Stimulated activated CD4-positive, alpha-beta T cell treated with anti-CD3 and anti-CD28 coated beads, Interleukin-15, amount 100 ng/mL, for 48 hours (primary cell): ENCODE measurements around the gene RBMX.
A peak's percentile ranks its signal among the peaks of the same experiment; 100 is the strongest.
"Not testable (repeated sequence)": the region's sequence is repeated elsewhere in the genome, so short reads cannot be mapped to it uniquely, and the experiment has no call there.

Experiments
- DNase-seq, 2 donors: peaks; one replicate each; pipeline ENCODE4 v3.0.0-alpha.2; 2020; ENCODE audit warnings: low read depth in 2 of 2

Gene RBMX

GRCh38 chrX:136880452-136881013, at the start of gene RBMX:
RBMX (minus strand) TSS chrX:136880725; CDS start chrX:136879427, 1,298 bp downstream.
- peak; percentile 80 to 83 for DNase-seq

- DNase-seq = not testable (repeated sequence)
Observed at GRCh38 chrX:136921438-136921837, 40.9 kb upstream of the RBMX start.

- DNase-seq = no peak
Observed at GRCh38 chrX:136920001-136920400, 39.5 kb upstream of the RBMX start.

- no peak for DNase-seq
Observed at GRCh38 chrX:136916827-136917226, 36.3 kb upstream of the RBMX start.

- not testable (repeated sequence) for DNase-seq
Observed at GRCh38 chrX:136911661-136912060, 31.1 kb upstream of the RBMX start.

GRCh38 chrX:136911253-136911652, 30.7 kb upstream of the RBMX start:
- no peak for DNase-seq

GRCh38 chrX:136910565-136911035, 30.1 kb upstream of the RBMX start:
- no peak for DNase-seq

GRCh38 chrX:136909706-136910564, 29.4 kb upstream of the RBMX start:
- DNase-seq = peak; percentile 23 to 51

- peak; percentile 45 to 58 for DNase-seq
Observed at GRCh38 chrX:136909119-136909705, 28.7 kb upstream of the RBMX start.

GRCh38 chrX:136907621-136908020, 27.1 kb upstream of the RBMX start:
- DNase-seq = no peak

GRCh38 chrX:136906921-136907510, 26.5 kb upstream of the RBMX start:
- no peak for DNase-seq

- not testable (repeated sequence) for DNase-seq
Observed at GRCh38 chrX:136904067-136904466, 23.5 kb upstream of the RBMX start.

GRCh38 chrX:136900071-136900470, 19.5 kb upstream of the RBMX start:
- not testable (repeated sequence) for DNase-seq

- no peak for DNase-seq
Observed at GRCh38 chrX:136899221-136899620, 18.7 kb upstream of the RBMX start.

GRCh38 chrX:136898752-136899151, 18.2 kb upstream of the RBMX start:
- DNase-seq = not testable (repeated sequence)

- DNase-seq = no peak
Observed at GRCh38 chrX:136896121-136896914, 15.8 kb upstream of the RBMX start.

- DNase-seq = no peak
Observed at GRCh38 chrX:136892412-136892811, 11.9 kb upstream of the RBMX start.

- not testable (repeated sequence) for DNase-seq
Observed at GRCh38 chrX:136890596-136890995, 10.1 kb upstream of the RBMX start.

- no peak for DNase-seq
Observed at GRCh38 chrX:136889269-136889668, 8.7 kb upstream of the RBMX start.

GRCh38 chrX:136880003-136880451, 498 bp downstream of the RBMX start:
- no peak for DNase-seq

GRCh38 chrX:136879001-136879687, 1.4 kb downstream of the RBMX start:
- DNase-seq = no peak
